NK-92 (cell line): Measurements from ENCODE around the gene NFIB.

Source experiments
- DNase-seq: peaks from one replicate; lab custom pipeline; 2025; ENCODE audit not compliant: unreplicated experiment; lab: John Stamatoyannopoulos, UW

NFIB gene

GRCh38 chr9:14281136-14281795, 32.7 kb downstream of the NFIB start:
- DNase-seq: no peak

- DNase-seq: no peak
Observed at GRCh38 chr9:14279671-14280070, 34.3 kb downstream of the NFIB start.

DNA sequence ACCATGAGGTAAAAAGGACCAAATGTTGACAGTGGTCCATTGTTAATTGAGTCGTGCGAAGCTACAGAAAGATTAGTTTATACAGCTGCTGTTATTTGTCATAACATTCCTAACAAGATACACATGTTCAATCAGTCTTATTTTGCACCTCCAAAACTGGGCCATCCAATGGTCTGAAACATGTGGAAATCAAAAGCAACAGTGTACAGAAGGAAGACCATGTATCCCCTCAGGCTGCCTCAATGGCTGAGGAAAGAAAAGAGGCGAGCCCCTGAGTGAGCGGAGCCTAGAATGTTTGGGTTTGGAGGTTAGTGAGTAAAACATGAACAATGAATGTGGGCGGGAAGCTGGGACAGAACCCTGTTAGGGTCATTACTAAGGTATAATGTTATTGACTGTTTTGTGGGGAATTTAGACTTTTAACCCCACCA, 35.6 kb downstream of the NFIB start:
- DNase-seq: no peak

- DNase-seq: no peak
Observed at GRCh38 chr9:14277761-14278160, 36.2 kb downstream of the NFIB start.

DNA sequence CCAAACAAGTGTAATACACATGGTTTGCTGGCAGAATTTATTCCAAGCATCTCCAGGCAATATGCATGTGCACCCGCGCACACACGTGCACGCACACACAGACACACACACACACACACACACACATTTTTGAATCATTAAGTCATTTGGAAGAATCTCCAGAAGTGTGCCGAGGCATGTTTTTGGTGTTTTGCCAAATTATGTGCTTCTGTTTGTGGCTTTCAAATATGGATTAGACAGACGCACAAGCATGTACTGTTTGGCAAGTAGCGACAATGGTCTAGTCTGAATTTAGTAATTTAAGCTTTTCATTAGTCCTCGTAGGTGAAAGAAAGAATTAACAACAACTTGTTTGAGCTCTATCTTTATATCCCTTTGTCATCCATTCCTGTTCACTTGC, 36.7 kb downstream of the NFIB start:
- no peak for DNase-seq

GRCh38 chr9:14275331-14275730, 38.6 kb downstream of the NFIB start:
- DNase-seq: no peak

GRCh38 chr9:14273696-14274121, 40.2 kb downstream of the NFIB start:
- no peak for DNase-seq

GRCh38 chr9:14272927-14273528, 40.9 kb downstream of the NFIB start:
- DNase-seq: no peak

DNA sequence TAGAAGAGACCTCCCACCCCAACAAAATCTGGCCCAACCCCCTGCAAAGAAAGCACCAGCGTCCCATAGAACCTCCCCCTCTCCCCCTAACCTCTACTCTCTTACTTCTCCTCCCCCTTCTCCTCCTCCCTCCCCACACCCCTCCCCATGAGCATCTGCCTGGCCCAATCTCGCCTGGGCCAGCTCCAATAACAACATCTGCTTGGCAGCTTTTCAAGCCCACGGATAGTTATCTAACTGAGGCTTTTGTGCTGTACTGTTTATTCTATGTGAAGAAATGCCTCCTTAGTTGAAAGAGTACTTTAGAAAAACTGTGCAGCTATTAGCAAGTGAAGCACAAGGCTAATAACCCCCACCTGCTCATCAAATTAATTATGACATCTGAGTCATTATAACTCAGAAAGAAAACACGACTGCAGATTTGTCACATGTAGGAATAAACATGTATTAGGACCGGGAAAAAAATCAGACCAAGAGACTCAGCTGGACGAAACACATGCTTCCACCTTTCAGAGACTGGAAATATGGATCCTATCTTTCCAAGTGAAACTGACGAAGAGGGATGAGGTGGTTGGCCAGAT, 42.8 kb downstream of the NFIB start:
- no peak for DNase-seq

GRCh38 chr9:14270358-14271092, 43.4 kb downstream of the NFIB start:
- no peak for DNase-seq

- DNase-seq: no peak
Observed at GRCh38 chr9:14269916-14270315, 44.0 kb downstream of the NFIB start.

DNA sequence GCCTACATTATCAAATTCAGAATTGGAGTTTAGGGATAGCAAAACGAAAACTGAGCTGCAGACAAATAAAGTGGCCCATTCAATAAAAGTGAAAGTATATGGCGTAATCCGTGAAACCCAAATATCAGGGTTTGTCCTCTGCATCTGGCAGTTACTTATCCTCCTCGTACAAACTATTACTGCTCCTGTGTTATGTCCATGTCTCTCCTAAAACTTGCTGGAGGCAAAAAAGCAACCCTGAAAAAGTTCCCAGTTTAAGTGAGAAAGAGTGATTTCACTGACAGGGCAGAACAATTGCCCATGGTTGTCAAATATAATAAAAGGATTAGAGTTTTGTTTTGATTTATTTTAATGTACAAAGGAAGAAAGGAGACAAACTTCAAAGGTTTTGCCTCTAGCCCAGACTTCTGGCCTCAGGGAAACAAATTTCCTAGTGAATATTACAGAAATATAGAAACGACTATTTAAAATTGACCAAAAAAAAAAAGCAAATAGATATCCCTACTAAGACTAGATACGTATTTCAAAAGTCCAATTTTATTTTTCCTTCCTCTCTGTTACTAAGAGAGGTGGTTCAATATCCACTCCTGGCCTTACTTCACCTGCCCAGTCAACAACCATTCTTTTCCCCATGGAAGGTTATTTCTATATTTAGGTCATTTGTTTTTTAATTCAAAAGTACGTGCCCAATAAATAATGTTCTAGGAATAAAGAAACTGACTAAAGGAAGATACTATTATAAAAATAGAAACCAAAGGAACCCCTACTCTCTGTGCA, 50.0 kb downstream of the NFIB start:
- DNase-seq: no peak

- DNase-seq: no peak
Observed at GRCh38 chr9:14262827-14263226, 51.1 kb downstream of the NFIB start.

- no peak for DNase-seq
Observed at GRCh38 chr9:14261616-14262015, 52.3 kb downstream of the NFIB start.

GRCh38 chr9:14260101-14260500, 53.8 kb downstream of the NFIB start:
- DNase-seq: no peak

GRCh38 chr9:14258660-14259239, 55.2 kb downstream of the NFIB start:
- no peak for DNase-seq

DNA sequence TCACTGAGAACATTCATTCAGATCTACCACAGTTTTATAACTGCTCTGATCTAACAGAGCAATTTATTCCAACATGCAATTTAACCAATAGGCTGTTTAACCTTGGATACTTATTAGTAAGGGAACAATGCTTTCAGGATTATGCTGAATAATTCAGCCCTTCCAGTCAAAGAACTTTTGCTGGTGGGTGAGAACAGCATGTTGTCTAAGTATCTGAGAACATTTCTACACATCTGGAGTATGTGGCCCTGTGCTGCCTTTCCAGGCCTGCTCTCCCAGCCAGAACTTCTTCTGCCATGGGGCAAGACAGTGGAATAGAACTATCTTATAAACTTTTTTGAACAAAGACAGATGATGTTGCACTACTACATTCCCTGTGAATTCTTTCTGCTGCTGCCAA, 55.8 kb downstream of the NFIB start:
- no peak for DNase-seq

DNA sequence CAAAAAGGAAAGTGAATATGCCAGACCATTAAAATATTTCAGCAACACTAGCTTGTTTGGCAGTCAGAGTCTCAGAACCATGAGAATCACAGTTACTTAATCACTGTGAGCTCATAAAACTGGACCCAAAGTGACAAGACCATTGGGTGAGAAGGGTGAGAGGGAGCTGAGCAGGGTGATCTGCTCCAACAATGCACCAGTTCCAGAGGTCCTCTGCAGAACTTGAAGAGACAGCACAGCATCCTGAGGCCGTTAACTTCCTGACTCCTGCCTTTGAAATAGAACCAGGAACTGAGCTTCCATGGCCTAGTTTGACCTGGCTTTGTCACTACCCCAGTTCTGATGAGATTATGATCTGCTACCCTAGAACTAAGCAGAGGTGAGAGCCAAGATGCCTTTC, 57.4 kb downstream of the NFIB start:
- no peak for DNase-seq

GRCh38 chr9:14251154-14252071, 62.5 kb downstream of the NFIB start:
- DNase-seq: no peak

GRCh38 chr9:14250794-14251153, 63.2 kb downstream of the NFIB start:
- no peak for DNase-seq
